Measurements from ENCODE around the gene TOX4. TPM values are rescaled to one million over a fixed set of nuclear protein-coding genes. Genes with fewer than 3 reads are reported as not detected.

The TOX4 gene
- polyA plus RNA-seq, 6 donors from 2014 or later: 59.6 to 110 (median 93.2) TPM

GRCh38 chr14:21528381-21529348 is 51.7 kb downstream of the TOX4 start:
- peak overlapping the region in 1 of 8 donors; percentile 43 for H3K4me3 Mint-ChIP-seq
- peak overlapping the region in 1 of 6 donors; percentile 21 for H3K27ac Mint-ChIP-seq
- peaks cover 15 to 24% (median 18%) of the 10 kb centered on the region in 3 donors for H3K27me3 Mint-ChIP-seq

GRCh38 chr14:21529515-21529914 is 52.5 kb downstream of the TOX4 start:
- DNase-seq (no peak), ATAC-seq (ENCODE audit: low read depth in 2 of 2) (no peak)
- Mint-ChIP-seq H3K9me3 (peaks cover 0 to 1% (median 0%) of the 10 kb centered on the region in 7 donors), H3K36me3 (no peaks in the 10 kb centered on the region), H3K27me3 (peaks cover 22 to 32% (median 22%) of the 10 kb centered on the region in 3 donors), H3K4me1 (peaks cover 11 to 14% (median 13%) of the 10 kb centered on the region in 3 donors), H3K27ac (no peak overlapping the region), H3K4me3 (no peak overlapping the region)

More at GRCh38 chr14:21528381-21529348, 51.7 kb downstream of the TOX4 start:
- ATAC-seq (ENCODE audit: low read depth in 2 of 2) (no peak), DNase-seq (no peak)
- Mint-ChIP-seq H3K9me3 (peaks cover 0 to 1% (median 0%) of the 10 kb centered on the region in 7 donors), H3K4me1 (peaks cover 11 to 14% (median 13%) of the 10 kb centered on the region in 3 donors), H3K36me3 (no peaks in the 10 kb centered on the region)

- H3K9me3 Mint-ChIP-seq: no peaks in the 10 kb centered on the region
- H3K36me3 Mint-ChIP-seq: peaks cover 0 to 2% of the 10 kb centered on the region in 2 donors
- peaks cover 7 to 13% (median 8%) of the 10 kb centered on the region in 3 donors for H3K4me1 Mint-ChIP-seq
- peaks cover 51 to 57% (median 53%) of the 10 kb centered on the region in 3 donors for H3K27me3 Mint-ChIP-seq
- ATAC-seq (ENCODE audit: low read depth in 2 of 2) (no peak), DNase-seq (no peak)
- H3K4me3 Mint-ChIP-seq: no peak overlapping the region
- H3K27ac Mint-ChIP-seq: no peak overlapping the region
Measured at GRCh38 chr14:21533294-21533693, 56.3 kb downstream of the TOX4 start.

GRCh38 chr14:21534576-21534975 is 57.6 kb downstream of the TOX4 start:
- peaks cover 59 to 70% (median 66%) of the 10 kb centered on the region in 3 donors for H3K27me3 Mint-ChIP-seq
- no peak for DNase-seq
- H3K4me3 Mint-ChIP-seq: no peak overlapping the region
- no peak for ATAC-seq (ENCODE audit: low read depth in 2 of 2)
- peaks cover 7 to 13% (median 8%) of the 10 kb centered on the region in 3 donors for H3K4me1 Mint-ChIP-seq
- no peaks in the 10 kb centered on the region for H3K9me3 Mint-ChIP-seq
- H3K36me3 Mint-ChIP-seq: peaks cover 0 to 4% of the 10 kb centered on the region in 2 donors
- H3K27ac Mint-ChIP-seq: no peak overlapping the region

GRCh38 chr14:21535545-21536417 is 58.8 kb downstream of the TOX4 start:
- DNase-seq: no peak
- Mint-ChIP-seq H3K9me3 (no peaks in the 10 kb centered on the region), H3K4me3 (peak overlapping the region in 2 of 8 donors; percentile 30 to 65), H3K4me1 (peaks cover 7 to 13% (median 8%) of the 10 kb centered on the region in 3 donors), H3K27me3 (peaks cover 63 to 75% (median 68%) of the 10 kb centered on the region in 3 donors), H3K36me3 (peaks cover 0 to 4% of the 10 kb centered on the region in 2 donors), H3K27ac (no peak overlapping the region)
- ATAC-seq (ENCODE audit: low read depth in 2 of 2): no peak

- H3K27me3 Mint-ChIP-seq: peaks cover 63 to 75% (median 73%) of the 10 kb centered on the region in 3 donors
- H3K4me3 Mint-ChIP-seq: peak overlapping the region in 5 of 8 donors; percentile 20 to 85 (median 29)
- H3K4me1 Mint-ChIP-seq: peaks cover 7 to 13% (median 8%) of the 10 kb centered on the region in 3 donors
- ATAC-seq (ENCODE audit: low read depth in 2 of 2) (peak in 1 of 2 donors; percentile 14), DNase-seq (no peak)
- peaks cover 0 to 4% of the 10 kb centered on the region in 2 donors for H3K36me3 Mint-ChIP-seq
- H3K9me3 Mint-ChIP-seq: no peaks in the 10 kb centered on the region
- H3K27ac Mint-ChIP-seq: peak overlapping the region in 1 of 6 donors; percentile 43
Measured at GRCh38 chr14:21536418-21537089, 59.6 kb downstream of the TOX4 start.

GRCh38 chr14:21537090-21537424 is 60.1 kb downstream of the TOX4 start:
- H3K27ac Mint-ChIP-seq: peak overlapping the region in 1 of 6 donors; percentile 22

GRCh38 chr14:21539189-21539940 is 62.4 kb downstream of the TOX4 start:
- H3K4me3 Mint-ChIP-seq: peak overlapping the region in 1 of 8 donors; percentile 61
- H3K9me3 Mint-ChIP-seq: no peaks in the 10 kb centered on the region
- DNase-seq (no peak), ATAC-seq (ENCODE audit: low read depth in 2 of 2) (no peak)
- peaks cover 0 to 4% of the 10 kb centered on the region in 2 donors for H3K36me3 Mint-ChIP-seq
- peaks cover 7 to 13% (median 8%) of the 10 kb centered on the region in 3 donors for H3K4me1 Mint-ChIP-seq
- peaks cover 57 to 74% (median 71%) of the 10 kb centered on the region in 3 donors for H3K27me3 Mint-ChIP-seq
- H3K27ac Mint-ChIP-seq: no peak overlapping the region

More at GRCh38 chr14:21537090-21537424, 60.1 kb downstream of the TOX4 start:
- ATAC-seq (ENCODE audit: low read depth in 2 of 2) (no peak), DNase-seq (no peak)
- Mint-ChIP-seq H3K4me1 (peaks cover 7 to 13% (median 8%) of the 10 kb centered on the region in 3 donors), H3K27me3 (peaks cover 60 to 74% (median 71%) of the 10 kb centered on the region in 3 donors), H3K4me3 (peak overlapping the region in 5 of 8 donors; percentile 20 to 85 (median 29)), H3K36me3 (peaks cover 0 to 4% of the 10 kb centered on the region in 2 donors), H3K9me3 (no peaks in the 10 kb centered on the region)

- no peak overlapping the region for H3K27ac Mint-ChIP-seq
- peaks cover 41 to 54% (median 49%) of the 10 kb centered on the region in 3 donors for H3K27me3 Mint-ChIP-seq
- ATAC-seq (ENCODE audit: low read depth in 2 of 2) (no peak), DNase-seq (no peak)
- no peaks in the 10 kb centered on the region for H3K9me3 Mint-ChIP-seq
- peaks cover 0 to 4% of the 10 kb centered on the region in 2 donors for H3K36me3 Mint-ChIP-seq
- no peak overlapping the region for H3K4me3 Mint-ChIP-seq
- peaks cover 3 to 8% (median 7%) of the 10 kb centered on the region in 3 donors for H3K4me1 Mint-ChIP-seq
Measured at GRCh38 chr14:21541413-21542074, 64.5 kb downstream of the TOX4 start.

GRCh38 chr14:21543521-21543960 is 66.5 kb downstream of the TOX4 start:
- no peak overlapping the region for H3K4me3 Mint-ChIP-seq
- peak overlapping the region in 1 of 6 donors; percentile 11 for H3K27ac Mint-ChIP-seq
- no peaks in the 10 kb centered on the region for H3K36me3 Mint-ChIP-seq
- H3K27me3 Mint-ChIP-seq: peaks cover 24 to 36% (median 33%) of the 10 kb centered on the region in 3 donors
- no peak for ATAC-seq (ENCODE audit: low read depth in 2 of 2)
- H3K9me3 Mint-ChIP-seq: no peaks in the 10 kb centered on the region
- no peaks in the 10 kb centered on the region for H3K4me1 Mint-ChIP-seq
- no peak for DNase-seq

- no peak for ATAC-seq (ENCODE audit: low read depth in 2 of 2)
- Mint-ChIP-seq H3K36me3 (no peaks in the 10 kb centered on the region), H3K4me3 (no peak overlapping the region), H3K27ac (peak overlapping the region in 1 of 6 donors; percentile 11), H3K9me3 (no peaks in the 10 kb centered on the region), H3K4me1 (no peaks in the 10 kb centered on the region), H3K27me3 (peaks cover 20 to 32% (median 29%) of the 10 kb centered on the region in 3 donors)
- DNase-seq: no peak
Measured at GRCh38 chr14:21543963-21544362, 67.0 kb downstream of the TOX4 start.

All from naive B cell (primary cell).